ENCODE results near the gene ZFYVE28.

DNA sequence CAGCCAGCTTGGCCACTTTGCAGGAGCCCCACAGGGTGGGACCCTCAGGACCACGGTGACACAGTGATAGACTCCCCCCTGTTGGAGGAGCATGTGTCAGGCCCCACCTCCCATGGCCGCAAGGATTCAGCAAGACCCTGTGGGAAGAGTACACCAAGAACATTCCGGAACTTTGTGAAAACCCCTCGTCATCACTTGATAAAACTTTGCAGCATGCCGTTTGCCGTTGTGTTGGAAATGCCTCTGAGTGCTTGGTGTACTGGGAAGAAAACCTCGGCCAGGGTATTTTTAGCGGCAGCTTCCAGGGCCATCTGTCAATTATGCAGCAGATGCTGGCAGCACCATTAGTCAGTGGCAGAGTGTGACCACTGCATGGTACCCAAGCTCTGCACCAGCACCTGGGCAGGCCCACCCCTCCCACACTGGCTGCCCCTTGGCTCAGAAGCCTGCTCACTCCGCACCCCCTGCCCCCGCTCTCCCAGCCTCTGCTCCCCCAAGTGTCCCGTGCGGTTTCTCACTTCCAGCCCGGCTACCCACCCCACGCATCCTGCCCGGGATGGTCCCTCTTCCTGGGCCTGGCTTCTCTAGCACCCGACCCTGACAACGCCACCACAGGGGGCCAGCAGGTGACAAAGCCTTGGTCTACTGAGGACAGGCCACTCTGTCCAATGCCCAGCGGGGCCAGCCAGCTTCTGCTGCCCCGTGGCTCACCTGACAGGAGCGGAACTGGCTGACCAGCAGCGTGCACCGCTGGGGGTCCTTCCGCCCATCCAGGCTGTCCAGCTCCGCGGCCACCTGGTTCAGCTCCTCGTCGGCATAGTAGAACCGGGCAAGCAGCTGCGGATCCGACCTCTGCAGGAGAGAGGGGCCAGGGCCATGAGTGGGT lies 65.0 kb downstream of the ZFYVE28 start:
- TF ChIP-seq EZH2phosphoT487 (IDR thresholded peaks at IDR 0.05; ENCODE audit: insufficient read depth, low read depth) (no peak), EZH2 (IDR thresholded peaks at IDR 0.05; ENCODE audit: insufficient read depth, poor library complexity, severe bottlenecking) (no peak)
